Astrocyte (in vitro differentiated cells and primary cell): ENCODE data around the gene SBF2. TPM values are rescaled to one million over a fixed set of nuclear protein-coding genes. Genes with fewer than 3 reads are reported as not detected.

ENCODE experiments used
- DNase-seq: peaks from one replicate; pipeline ENCODE4 v3.0.0-alpha.2; 2010; ENCODE audit warnings: low read depth
- FAIRE-seq: peaks from 2 replicates; lab custom pipeline; 2011; peaks lifted over from hg19 to GRCh38; lab: Jason Lieb, UNC
- H2AFZ ChIP-seq: 2 replicates; pipeline ENCODE4 v1.6.0; 2012; ENCODE audit warnings: low read depth, low read length, inconsistent platforms
- H3K27ac ChIP-seq: 2 replicates; pipeline ENCODE4 v1.5.1; 2011; ENCODE audit warnings: low read depth, low read length, inconsistent platforms
- H3K27me3 ChIP-seq: 2 replicates; pipeline ENCODE4 v1.6.0; 2011; ENCODE audit warnings: low read length, inconsistent platforms; ENCODE audit not compliant: insufficient read depth
- H3K36me3 ChIP-seq: 2 replicates; pipeline ENCODE4 v1.5.1; 2011; ENCODE audit warnings: low read length, inconsistent platforms; ENCODE audit not compliant: insufficient read depth
- H3K4me1 ChIP-seq: 2 replicates; pipeline ENCODE4 v1.5.1; 2011; ENCODE audit warnings: low read length, inconsistent platforms; ENCODE audit not compliant: insufficient read depth
- H3K4me2 ChIP-seq: 2 replicates; pipeline ENCODE4 v1.6.0; 2012; ENCODE audit warnings: low read length, inconsistent platforms
- H3K4me3 ChIP-seq: 2 replicates; pipeline ENCODE4 v1.5.1; 2011; ENCODE audit warnings: low read depth, mild to moderate bottlenecking, low read length, inconsistent platforms; ENCODE audit not compliant: insufficient read depth
- H3K79me2 ChIP-seq: 2 replicates; pipeline ENCODE4 v1.6.0; 2012; ENCODE audit warnings: mild to moderate bottlenecking, low read length, inconsistent platforms; ENCODE audit not compliant: insufficient read depth
- H3K9ac ChIP-seq: 2 replicates; pipeline ENCODE4 v1.6.0; 2012; ENCODE audit warnings: mild to moderate bottlenecking, low read length, inconsistent platforms
- H3K9me3 ChIP-seq: 2 replicates; pipeline ENCODE4 v1.5.1; 2012; ENCODE audit warnings: low read depth, mild to moderate bottlenecking, low read length, inconsistent platforms; ENCODE audit not compliant: insufficient read depth
- H4K20me1 ChIP-seq: 2 replicates; pipeline ENCODE4 v1.6.0; 2012; ENCODE audit warnings: low read length, inconsistent platforms; ENCODE audit not compliant: insufficient read depth
- H3K27ac Mint-ChIP-seq: one replicate; pipeline ENCODE4 v1.8.0; 2021; ENCODE audit warnings: mild to moderate bottlenecking, mixed read lengths; ENCODE audit not compliant: unreplicated experiment
- H3K27me3 Mint-ChIP-seq: one replicate; pipeline ENCODE4 v1.8.0; 2021; ENCODE audit warnings: low read depth, mixed read lengths; ENCODE audit not compliant: unreplicated experiment
- H3K36me3 Mint-ChIP-seq: one replicate; pipeline ENCODE4 v1.8.0; 2021; ENCODE audit warnings: low read depth, mixed read lengths; ENCODE audit not compliant: unreplicated experiment
- H3K4me1 Mint-ChIP-seq: one replicate; pipeline ENCODE4 v1.8.0; 2021; ENCODE audit warnings: low read depth, mixed read lengths; ENCODE audit not compliant: unreplicated experiment
- H3K4me3 Mint-ChIP-seq: one replicate; pipeline ENCODE4 v1.8.0; 2021; ENCODE audit warnings: mild to moderate bottlenecking, moderate library complexity, mixed read lengths; ENCODE audit not compliant: unreplicated experiment
- H3K9me3 Mint-ChIP-seq: one replicate; pipeline ENCODE4 v1.8.0; 2021; ENCODE audit warnings: mild to moderate bottlenecking, mixed read lengths; ENCODE audit not compliant: unreplicated experiment
- EZH2 ChIP-seq: IDR thresholded peaks from 2 replicates; pipeline ENCODE4 v1.6.1; 2012; ENCODE audit warnings: mild to moderate bottlenecking, low read length, inconsistent platforms; ENCODE audit not compliant: insufficient read depth
- total RNA-seq: library from RNA; stranded (reverse); gene quantifications from 2 replicates; pipeline ENCODE4 v1.2.1, GENCODE V29; 2021
- TF ChIP-seq, protein P1 (sequence below): IDR thresholded peaks from 2 replicates; pipeline ENCODE4 v1.5.1; 2011; ENCODE audit warnings: low read depth, mild to moderate bottlenecking, inconsistent platforms, low read length, moderate library complexity; ENCODE audit not compliant: insufficient read depth

SBF2 gene
- total RNA-seq, 1 donor from 2014 or later: 50.0 TPM

DNA sequence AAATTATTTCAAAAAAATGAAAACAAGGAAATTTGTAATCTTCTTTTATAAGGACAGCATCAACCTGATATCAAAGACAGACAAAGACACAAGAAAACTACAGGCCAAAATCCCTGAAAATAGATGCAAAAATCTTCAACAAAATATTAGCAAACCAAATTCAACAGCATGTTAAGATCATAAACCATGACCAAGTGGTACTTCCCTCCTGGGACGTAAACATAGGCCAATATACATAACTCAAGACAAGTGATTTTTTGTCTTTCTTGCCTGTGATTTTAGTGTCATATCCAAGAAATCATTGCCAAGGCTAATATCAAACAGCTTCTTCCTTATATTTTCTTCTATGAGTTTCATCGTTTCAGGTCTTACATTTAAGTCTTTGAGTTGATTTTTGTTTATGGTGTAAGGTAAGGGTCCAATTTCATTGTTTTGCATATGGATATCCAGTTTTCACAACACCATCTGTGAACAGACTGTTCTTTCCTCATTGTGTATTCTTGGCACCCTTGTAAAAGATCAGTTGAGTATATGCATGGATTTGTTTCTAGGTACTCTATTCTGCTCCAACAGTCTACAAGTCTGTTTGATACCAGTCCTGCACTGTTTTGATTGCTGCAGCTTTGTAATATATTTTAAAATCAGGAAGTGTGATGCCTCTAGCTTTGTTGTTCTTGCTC, 50.0 kb downstream of the SBF2 start:
- no peaks in the 10 kb centered on the region for H3K36me3 Mint-ChIP-seq
- Histone ChIP-seq H3K4me2 (no peak overlapping the region), H3K79me2 (peaks cover 59% of the 10 kb centered on the region), H3K4me3 (no peak overlapping the region), H3K9me3 (no peaks in the 10 kb centered on the region), H3K9ac (no peak overlapping the region), H3K27ac (no peak overlapping the region), H3K4me1 (no peaks in the 10 kb centered on the region), H4K20me1 (peaks cover 7% of the 10 kb centered on the region), H2AFZ (no peak overlapping the region), H3K36me3 (no peaks in the 10 kb centered on the region), H3K27me3 (no peaks in the 10 kb centered on the region)
- H3K4me1 Mint-ChIP-seq: peaks cover 21% of the 10 kb centered on the region
- peak; percentile 29 for FAIRE-seq
- DNase-seq: no peak
- H3K27ac Mint-ChIP-seq: no peak overlapping the region
- TF ChIP-seq, protein P1, sequence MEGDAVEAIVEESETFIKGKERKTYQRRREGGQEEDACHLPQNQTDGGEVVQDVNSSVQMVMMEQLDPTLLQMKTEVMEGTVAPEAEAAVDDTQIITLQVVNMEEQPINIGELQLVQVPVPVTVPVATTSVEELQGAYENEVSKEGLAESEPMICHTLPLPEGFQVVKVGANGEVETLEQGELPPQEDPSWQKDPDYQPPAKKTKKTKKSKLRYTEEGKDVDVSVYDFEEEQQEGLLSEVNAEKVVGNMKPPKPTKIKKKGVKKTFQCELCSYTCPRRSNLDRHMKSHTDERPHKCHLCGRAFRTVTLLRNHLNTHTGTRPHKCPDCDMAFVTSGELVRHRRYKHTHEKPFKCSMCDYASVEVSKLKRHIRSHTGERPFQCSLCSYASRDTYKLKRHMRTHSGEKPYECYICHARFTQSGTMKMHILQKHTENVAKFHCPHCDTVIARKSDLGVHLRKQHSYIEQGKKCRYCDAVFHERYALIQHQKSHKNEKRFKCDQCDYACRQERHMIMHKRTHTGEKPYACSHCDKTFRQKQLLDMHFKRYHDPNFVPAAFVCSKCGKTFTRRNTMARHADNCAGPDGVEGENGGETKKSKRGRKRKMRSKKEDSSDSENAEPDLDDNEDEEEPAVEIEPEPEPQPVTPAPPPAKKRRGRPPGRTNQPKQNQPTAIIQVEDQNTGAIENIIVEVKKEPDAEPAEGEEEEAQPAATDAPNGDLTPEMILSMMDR: no peak
- TF ChIP-seq EZH2: no peak
- H3K4me3 Mint-ChIP-seq: no peak overlapping the region
- peaks cover 2% of the 10 kb centered on the region for H3K9me3 Mint-ChIP-seq
- H3K27me3 Mint-ChIP-seq: no peaks in the 10 kb centered on the region

DNA sequence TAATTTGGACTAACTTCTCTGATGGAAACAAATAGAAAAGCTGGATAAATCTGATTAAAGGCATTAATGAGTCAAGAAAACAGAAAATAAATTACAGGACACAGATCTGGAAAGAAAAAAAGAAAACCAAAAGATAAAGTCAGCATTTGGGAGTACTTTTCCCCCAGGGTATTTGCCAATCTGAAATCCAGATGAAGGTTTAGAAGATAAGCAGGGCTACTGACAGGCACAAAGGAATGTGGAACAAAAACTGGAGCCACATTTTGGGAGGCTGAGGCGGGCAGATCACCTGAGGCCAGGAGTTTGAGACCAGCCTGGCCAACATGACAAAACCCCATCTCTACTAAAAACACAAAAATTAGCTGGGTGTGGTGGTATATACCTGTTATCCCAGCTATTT, 57.2 kb downstream of the SBF2 start:
- peaks cover 52% of the 10 kb centered on the region for H3K79me2 ChIP-seq
- H3K4me1 Mint-ChIP-seq: peaks cover 24% of the 10 kb centered on the region

More for the DNA sequence above, 57.2 kb downstream of the SBF2 start:
- no peak overlapping the region for H3K27ac Mint-ChIP-seq
- H3K9ac ChIP-seq: no peak overlapping the region
- no peak overlapping the region for H3K4me3 ChIP-seq
- H4K20me1 ChIP-seq: peaks cover 16% of the 10 kb centered on the region
- no peak overlapping the region for H2AFZ ChIP-seq
- H3K4me1 ChIP-seq: no peaks in the 10 kb centered on the region
- DNase-seq (no peak), FAIRE-seq (no peak)
- no peak overlapping the region for H3K4me2 ChIP-seq
- H3K36me3 Mint-ChIP-seq: peaks cover 14% of the 10 kb centered on the region
- H3K4me3 Mint-ChIP-seq: no peak overlapping the region
- no peaks in the 10 kb centered on the region for H3K27me3 Mint-ChIP-seq
- H3K9me3 ChIP-seq: no peaks in the 10 kb centered on the region
- peaks cover 3% of the 10 kb centered on the region for H3K9me3 Mint-ChIP-seq
- H3K27ac ChIP-seq: no peak overlapping the region
- no peaks in the 10 kb centered on the region for H3K27me3 ChIP-seq
- TF ChIP-seq, protein P1: no peak
- no peak for TF ChIP-seq EZH2
- no peaks in the 10 kb centered on the region for H3K36me3 ChIP-seq
